ENCODE measurements around the gene FUT3.
A peak's percentile ranks its signal among the peaks of the same experiment; 100 is the strongest.
"Not testable (repeated sequence)": the region's sequence is repeated elsewhere in the genome, so short reads cannot be mapped to it uniquely, and the experiment has no call there.

Gene FUT3

GRCh38 chr19:5844456-5845433, 6.5 kb downstream of the FUT3 start:
- DNase-seq, result no peak

GRCh38 chr19:5843295-5843927, 7.8 kb downstream of the FUT3 start:
- DNase-seq, result no peak

DNA sequence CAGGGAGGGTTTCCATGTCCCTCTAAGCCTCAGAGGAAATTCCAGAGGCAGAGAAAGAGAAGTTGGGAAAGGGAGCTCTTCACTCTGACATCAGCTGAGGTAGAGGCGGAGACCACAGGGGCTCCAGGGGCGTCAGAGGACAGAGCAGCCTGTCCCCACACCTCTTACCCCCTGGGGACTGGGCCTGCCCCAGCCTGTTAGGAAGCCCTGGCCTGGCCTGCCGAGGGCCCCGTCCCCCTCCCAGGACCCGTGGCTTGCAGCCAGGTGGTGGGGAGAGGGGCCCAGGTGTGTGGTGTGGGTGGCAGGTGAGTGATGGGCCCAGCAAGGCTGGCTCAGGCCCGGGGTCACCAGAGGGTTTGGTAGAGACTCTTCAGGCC, 9.5 kb downstream of the FUT3 start:
- not testable (repeated sequence) for DNase-seq

DNA sequence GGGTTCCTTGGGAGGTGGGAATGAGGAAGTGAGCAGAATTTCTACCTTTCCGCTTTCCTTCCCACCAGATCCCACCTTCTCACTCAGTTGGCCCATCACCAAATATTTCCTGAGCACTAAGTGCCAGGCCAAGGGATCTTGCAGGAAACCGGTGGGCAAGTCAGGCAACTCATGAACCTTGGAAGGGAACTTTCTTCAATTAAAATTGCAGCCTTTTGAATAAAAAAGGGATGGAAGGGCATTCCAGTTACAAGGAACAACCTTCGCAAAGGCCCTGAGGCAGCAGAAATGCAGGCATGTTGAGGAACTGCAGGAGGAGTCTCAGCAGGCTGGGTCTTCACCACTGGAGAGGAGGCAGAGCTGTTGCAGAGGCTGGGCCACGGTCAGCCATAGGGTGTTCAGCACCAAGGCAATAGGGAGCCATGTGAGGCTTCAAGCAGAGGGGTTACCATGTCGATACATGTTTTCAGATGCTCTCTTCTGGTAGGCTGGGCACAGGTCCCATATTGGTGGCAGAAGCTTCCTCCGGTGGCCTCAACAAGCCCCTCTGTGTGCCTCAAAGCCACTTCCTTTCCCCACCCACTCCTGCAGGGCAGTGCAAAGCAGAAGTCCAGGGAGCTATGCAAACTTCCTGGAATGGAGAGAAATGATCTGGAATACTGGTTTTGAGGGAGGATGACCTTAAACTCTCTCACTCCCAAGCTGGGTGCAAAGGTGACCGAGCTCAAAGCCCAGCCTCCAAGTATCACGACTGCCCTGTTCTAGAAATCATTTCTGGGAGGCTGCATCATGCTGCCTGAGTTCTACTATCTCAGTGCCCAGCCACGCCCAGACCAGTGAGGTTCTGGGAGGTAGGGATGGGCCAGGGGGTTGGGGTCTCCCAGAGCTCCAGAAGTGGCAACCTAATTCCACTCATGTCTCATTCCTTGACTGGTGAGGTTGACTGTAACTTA, 11.9 kb downstream of the FUT3 start, which contains the start of gene FUT6:
Gene FUT6, minus strand, starts transcription at position 638 of the 953 bp plus-strand sequence. CDS start 7,135 bp downstream, outside the sequence.
- DNase-seq, result no peak

DNA sequence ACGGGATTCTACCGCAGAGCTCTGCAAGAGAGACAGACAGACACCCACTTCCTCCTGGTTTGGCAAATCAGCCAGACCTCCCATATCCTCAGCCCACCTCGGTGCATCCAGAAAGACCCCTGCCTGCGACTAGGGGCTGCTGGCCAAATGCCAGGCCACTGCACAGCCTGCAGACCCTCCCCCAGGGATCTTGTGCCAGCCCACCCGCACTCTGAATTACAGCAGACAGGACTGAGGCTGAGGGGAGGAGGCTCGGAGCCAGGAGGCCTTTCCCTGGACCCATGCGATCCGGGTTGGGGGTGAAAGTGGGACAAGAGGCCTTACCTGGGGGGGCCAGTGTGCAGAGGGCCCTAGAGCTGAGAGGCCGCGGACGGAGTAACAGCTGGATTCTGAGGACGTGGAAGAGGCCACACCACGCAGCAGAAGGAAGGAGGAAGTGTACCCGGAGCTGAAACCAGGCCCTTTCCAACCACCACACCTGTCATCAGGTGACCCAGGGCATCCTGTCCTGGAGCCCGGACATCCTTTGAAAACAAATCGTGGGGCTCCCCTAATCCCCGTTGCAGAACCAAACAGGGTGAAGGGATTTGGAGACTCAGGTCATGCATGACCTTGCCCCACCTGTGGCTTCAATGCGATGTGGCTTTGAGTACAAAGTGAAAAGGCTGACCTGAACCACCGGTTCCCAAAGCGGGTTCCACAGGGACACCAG, 12.7 kb downstream of the FUT3 start:
- no peak for DNase-seq

GRCh38 chr19:5837761-5838352, 13.4 kb downstream of the FUT3 start:
- no peak for DNase-seq

GRCh38 chr19:5832527-5833216, 18.6 kb downstream of the FUT3 start:
- DNase-seq, result no peak

- DNase-seq, result no peak
These were observed 19.2 kb downstream of the FUT3 start for GRCh38 chr19:5832061-5832460.

DNA sequence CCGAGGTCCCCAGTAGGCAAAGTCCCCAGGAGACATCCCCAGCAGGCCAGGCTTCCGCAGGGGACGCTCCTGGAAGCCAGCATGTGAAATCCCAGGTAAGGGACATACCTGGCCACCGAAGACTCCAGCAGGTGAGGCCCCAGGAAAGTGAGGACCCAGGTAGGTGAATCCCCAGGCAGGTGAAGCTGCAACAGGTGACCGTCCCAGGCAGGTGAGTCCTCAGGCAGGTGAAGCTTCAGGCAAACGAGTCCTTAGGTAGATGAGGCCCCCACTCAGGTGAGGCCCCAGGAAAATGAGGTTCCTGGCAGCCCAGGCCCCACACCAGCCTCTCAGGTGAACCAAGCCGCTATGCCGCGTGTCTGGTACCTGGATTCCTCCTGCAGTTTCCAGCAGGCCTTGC, 20.1 kb downstream of the FUT3 start:
- DNase-seq, result no peak

GRCh38 chr19:5829567-5830310, 21.5 kb downstream of the FUT3 start:
- DNase-seq, result no peak

- DNase-seq, result peak; percentile 64
These were observed 22.3 kb downstream of the FUT3 start for GRCh38 chr19:5828661-5829566.

DNA sequence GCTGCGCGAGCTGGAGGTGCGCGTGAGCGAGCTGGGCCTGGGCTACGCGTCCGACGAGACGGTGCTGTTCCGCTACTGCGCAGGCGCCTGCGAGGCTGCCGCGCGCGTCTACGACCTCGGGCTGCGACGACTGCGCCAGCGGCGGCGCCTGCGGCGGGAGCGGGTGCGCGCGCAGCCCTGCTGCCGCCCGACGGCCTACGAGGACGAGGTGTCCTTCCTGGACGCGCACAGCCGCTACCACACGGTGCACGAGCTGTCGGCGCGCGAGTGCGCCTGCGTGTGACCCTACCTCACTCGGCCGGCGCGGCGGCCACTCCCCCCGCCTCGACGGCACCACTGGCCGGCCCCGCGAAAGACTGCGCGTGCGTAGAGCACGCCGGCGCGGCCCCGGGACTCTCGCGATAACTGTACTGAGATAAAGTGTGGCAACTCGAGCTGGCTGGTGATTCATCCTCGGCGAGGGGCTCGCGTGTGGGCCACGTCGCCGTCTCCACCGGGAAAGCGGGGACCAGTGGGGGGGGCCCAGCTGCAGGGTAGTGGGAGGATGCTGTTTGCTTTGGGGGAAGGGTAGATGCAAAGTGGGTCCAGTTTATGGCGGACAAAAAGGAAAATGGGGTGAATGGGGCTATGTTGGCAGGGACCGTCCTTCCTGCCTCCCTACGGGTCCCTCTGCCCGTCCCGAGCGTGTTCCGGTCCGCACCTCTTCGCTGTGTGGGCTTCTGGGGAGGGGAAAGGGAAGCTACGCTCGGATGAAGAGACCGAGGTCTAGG, 23.2 kb downstream of the FUT3 start:
- peak; percentile 97 for DNase-seq

DNA sequence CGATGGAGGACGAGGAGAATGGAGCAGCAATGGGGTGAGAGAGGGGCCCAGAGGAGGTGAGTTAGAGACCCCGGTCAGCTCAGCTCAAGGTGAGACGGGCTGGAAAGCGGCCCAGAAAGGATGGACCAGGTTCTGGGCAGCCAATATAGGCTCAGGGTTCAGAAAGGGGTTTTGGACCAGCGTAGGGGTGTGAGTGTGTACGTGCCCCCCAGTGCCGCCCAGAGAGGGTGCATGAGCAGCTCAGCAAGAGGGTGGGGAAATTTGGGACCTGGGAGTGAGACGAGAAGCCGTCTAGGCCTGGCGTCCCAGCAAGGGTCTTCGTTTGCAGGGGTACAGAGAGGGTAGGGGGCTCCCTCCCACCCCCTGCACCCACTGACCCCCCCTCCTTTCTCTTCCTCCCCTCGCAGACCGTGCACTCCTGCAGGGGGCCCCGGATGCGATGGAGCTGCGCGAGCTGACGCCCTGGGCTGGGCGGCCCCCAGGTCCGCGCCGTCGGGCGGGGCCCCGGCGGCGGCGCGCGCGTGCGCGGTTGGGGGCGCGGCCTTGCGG, 23.8 kb downstream of the FUT3 start:
- DNase-seq, result peak; percentile 40

- DNase-seq, result peak; percentile 57
These were observed 24.5 kb downstream of the FUT3 start for GRCh38 chr19:5826531-5827341.

GRCh38 chr19:5825178-5825577, 26.1 kb downstream of the FUT3 start:
- DNase-seq, result no peak

- DNase-seq, result no peak
These were observed 26.5 kb downstream of the FUT3 start for GRCh38 chr19:5824751-5825150.

GRCh38 chr19:5823579-5824281, 27.5 kb downstream of the FUT3 start:
- DNase-seq, result no peak

Measured in right hindlimb (tissue), 1 donor.